NOMO-1 (cell line): ENCODE measurements around the gene SRSF10.
"Not testable (repeated sequence)": the region's sequence is repeated elsewhere in the genome, so short reads cannot be mapped to it uniquely, and the experiment has no call there.

Experiments used
- DNase-seq, 2 experiments: peaks; one replicate each; lab custom pipeline; 2025; ENCODE audit not compliant: unreplicated experiment in 2 of 2; lab: John Stamatoyannopoulos, UW

Gene SRSF10

DNA sequence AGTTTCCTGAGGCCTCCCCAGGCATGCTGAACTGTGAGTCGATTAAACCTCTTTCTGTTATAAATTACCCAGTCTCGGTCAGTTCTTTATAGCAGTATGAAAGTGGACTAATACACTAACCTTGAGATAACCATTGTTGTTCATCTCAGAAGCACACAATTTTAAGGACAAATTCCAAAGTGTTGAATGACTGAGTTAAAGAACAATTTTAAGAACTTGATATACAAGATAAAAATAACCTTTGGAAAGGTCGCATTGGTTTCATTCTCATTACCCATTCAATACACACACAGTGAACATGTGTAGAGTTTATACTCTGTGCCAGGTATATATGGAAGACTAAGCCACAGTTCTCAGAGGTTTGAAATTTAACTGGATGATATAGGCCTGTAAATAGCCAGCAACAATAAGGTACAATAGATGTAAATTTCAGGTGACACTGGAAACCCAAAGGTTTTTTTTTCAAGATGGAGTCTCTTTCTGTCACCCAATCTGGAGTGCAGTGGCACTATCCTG lies 19.1 kb upstream of the SRSF10 start:
- no peak for DNase-seq

DNA sequence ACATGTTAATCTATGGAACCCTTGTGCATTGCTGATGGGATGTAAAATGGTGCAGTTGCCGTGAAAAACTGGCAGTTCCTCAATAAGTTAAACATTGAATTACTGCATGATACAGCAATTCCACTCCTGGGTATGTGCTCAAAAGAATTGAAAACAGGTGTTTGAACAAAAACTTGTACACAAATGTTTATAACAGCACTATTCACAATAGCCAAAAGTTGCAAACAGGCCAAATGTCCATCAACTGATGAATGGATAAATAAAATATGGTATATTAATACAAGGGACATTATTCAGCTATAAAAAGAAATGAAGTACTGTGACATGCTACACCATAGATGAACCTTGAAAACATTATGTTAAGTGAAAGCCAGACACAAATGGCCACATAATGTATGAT lies 17.7 kb upstream of the SRSF10 start:
- no peak for DNase-seq

DNA sequence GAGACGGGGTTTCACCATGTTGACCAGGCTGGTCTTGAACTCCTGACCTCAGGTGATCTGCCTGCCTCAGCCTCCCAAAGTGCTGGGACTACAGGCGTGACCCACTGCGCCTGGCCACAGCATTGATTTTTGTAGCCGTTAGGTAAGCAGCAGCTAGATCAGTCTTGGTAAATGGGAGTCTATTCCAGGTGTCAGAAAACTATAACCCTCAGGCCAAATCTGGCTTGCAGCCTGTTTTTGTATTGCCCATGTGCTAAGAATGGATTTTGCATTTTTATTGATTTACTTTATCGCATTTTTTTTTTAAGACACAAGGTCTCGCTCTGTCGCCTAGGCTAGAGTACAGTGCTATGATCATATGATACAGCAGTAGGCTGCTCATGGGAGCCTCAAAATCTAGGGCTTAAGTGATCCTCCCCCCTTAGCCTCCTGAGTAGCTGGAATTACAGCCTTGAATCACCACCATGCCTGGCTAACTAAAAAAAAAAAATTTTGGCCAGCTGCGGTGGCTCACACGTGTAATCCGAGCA lies 16.6 kb upstream of the SRSF10 start:
- no peak for DNase-seq

DNA sequence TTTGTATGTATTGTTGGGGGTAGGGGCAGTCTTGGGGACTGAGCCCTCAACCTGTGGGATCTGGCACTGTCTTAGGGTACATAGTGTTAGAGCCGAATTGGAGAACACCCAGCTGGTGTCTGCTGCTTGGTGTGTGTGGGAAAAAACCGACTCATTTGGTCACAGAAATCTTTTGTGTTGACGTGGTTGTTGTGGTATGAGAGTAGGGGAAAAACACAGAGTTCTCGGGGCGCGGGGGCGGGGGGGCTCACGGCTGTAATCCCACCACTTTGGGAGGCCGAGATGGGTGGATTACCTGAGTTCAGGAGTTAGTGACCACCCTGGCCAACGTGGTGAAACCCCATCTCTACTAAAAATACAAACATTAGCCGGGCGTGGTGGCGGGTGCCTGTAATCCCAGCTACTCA lies 15.3 kb upstream of the SRSF10 start:
- DNase-seq, result no peak

DNA sequence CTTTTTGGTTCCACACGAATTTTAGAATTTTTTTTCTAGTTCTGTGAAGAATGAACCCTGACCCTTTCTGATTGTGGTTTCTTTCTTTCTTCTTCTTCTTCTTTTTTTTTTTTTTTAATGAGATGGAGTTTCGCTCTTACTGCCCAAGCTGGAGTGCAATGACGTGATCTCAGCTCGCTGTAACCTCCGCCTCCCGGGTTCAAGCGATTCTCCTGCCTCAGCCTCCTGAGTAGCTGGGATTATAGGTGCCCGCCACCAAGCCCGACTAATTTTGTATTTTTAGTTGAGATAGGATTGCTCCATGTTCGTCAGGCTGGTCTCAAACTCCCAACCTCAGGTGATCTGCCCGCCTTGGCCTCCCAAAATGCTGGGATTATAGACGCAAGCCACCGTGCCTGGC lies 11.9 kb upstream of the SRSF10 start:
- DNase-seq, result not testable (repeated sequence)

DNA sequence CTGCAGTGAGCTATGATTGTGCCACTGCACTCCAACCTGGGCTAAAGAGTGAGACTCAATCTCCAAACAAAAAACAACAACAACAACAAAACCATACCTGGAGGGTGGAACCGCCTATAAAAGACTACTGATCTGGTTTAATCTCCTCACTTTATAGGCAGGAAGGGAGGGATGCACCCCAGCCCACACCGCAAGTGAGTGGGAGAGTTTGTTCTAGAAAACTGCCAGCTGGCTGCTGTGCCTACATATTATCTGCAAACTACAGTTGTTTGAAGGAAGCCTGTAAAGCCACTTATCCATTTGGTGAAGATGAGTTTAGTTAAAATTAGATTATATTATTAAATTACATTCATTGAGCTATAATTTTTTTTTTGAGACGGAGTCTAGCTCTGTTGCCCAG lies 9.1 kb upstream of the SRSF10 start:
- DNase-seq, result no peak

DNA sequence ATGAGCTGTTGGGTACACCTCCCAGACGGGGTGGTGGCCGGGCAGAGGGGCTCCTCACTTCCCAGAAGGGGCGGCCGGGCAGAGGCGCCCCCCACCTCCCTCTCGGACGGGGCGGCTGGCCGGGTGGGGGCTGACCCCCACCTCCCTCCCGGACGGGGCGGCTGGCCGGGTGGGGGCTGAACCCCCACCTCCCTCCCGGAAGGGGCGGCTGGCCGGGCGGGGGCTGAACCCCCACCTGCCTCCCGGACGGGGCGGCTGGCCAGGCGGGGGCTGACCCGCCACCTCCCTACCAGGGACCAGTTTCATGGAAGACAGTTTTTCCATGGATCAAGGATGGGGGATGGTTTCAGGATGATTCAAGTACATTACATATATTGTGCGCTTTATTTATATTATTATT lies 6.9 kb upstream of the SRSF10 start:
- DNase-seq, result not testable (repeated sequence)

DNA sequence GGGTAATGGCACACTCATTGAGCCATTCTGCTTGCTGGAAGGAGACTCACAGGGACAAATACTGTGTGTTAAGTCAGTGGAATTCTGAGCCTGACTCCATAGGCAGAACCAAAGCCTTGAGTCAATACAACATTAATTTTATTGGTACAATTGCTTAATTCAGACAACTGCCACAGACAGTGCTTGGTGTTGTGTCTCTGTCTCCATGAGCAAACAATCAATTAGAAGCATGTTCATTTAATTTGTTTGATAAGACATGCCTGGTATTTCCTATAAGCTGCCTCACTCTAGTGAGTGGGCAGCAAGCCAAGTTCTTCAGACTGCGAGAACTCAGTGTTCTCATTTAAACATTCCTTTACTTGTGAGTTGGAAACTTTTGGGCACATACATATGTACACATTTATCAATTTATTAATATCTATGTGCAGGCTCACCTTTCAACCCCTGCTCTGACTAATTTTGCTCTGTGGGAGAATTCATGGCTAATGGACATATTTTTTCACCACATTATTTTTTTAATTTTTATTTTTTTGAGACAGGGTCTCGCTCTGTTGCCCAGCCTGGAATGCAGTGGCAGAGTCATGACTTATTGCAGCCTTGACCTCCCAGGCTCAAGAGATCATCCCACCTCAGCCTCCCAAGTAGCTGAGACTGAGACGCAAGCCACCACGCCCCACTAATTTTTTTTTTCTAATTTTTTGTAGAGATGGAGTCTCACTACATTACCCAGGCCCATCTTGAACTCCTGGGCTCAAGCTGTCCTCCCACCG lies 4.5 kb upstream of the SRSF10 start:
- no peak for DNase-seq

DNA sequence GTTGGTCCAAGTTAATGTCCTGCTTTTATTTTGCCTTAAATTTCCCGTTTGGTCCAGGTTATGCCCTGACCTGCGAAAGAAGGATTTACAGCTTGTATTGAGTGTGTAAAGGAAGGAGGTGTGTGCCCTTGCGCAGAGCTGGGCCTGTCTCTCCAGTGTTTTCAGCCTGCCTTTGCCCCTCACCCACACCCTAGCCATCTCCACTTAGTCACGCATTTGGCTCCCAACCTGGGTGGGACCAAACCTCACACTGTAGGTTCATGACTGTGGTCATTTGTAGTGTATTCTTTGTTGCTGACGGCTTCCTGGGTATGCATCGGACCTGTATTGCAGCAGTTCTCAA lies 572 bp upstream of the SRSF10 start:
- DNase-seq, result peak; percentile 74 to 90

DNA sequence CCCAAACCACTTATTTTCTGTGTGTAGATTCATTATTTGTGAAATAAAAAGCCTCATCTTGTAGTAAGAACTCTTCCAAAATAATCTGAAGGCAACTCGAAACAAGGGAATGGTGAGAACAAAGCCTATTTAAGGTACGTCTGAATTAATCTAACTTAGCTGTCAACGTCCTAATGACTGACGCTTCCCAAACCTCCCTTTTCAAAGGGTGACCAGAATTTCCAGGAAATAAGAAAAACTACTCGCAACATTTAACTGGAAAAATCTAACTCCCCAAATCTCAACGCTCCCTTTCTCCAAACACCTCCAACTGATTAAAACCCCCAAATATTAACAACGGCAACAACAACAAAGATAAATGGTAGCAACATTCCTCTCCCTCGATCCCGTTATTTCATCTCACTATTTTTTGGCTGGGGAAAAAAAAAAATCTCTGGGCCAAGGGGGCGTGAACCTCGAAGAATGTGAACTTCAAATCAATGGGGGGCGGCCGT lies 693 bp downstream of the SRSF10 start:
- DNase-seq, result no peak

DNA sequence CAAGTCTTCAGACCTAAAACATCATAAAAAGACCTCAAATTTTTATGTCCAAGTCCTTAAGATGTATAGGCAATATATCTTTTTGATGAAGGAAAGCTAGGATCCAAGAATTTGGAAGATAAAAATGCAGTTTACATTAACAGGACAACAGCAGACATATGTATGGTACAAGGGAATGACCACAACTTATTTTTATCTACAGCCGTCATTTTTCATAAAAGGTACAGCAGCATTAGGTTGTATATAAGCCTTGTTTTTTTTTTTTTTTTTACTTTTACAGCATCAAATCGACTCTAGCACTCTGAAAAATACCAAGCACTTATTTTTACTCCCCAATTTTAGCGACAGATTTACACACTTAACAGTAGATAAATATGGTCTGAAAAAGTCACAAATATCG lies 1.3 kb downstream of the SRSF10 start:
- DNase-seq, result no peak

DNA sequence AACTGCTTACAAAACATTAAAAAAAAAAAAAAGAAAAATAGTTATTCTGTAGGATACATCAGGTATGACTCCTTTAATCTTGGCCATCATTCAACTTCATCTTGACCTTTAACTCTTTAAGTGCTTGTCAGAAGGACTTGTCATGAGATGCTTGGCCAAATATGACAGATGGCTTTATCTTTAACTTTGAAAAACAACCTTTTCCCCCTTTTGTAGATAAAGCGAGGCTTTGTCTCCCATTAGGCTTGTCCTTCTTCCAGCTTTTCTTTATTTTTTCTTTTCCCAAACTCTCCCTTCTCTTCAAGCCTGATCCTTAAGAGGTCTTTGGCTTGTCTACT lies 2.3 kb downstream of the SRSF10 start:
- DNase-seq, result no peak

DNA sequence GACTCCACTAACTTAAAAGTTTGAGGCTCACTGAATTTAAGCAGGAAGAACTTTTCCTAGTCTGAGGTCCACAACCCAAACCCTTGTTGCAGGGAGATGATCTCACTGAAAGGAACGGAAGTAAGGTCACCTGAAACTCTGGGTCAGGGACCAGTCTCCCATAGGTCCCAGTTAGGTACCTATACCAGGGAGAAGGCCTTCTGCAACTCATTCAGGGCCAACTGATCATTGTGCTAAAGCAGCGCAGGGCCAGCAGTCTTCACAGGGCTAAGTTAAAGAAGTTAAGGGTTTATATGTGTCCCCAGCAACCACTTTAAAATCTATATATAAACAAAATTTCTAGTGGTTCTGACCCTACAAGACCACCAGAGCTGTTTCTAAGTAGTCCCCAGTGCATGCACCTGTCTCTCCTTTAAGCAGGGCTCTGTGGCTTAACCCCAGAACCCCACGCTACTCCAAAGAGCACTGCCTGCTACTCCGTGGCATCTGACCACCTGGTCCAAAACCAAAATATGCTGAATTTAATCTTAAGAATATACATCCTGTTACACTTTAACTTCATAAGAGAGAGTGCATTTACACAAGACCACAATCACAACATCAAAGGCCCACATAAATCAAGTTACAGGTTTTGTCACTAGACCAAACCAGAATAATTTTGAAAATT lies 2.8 kb downstream of the SRSF10 start:
- DNase-seq, result no peak

DNA sequence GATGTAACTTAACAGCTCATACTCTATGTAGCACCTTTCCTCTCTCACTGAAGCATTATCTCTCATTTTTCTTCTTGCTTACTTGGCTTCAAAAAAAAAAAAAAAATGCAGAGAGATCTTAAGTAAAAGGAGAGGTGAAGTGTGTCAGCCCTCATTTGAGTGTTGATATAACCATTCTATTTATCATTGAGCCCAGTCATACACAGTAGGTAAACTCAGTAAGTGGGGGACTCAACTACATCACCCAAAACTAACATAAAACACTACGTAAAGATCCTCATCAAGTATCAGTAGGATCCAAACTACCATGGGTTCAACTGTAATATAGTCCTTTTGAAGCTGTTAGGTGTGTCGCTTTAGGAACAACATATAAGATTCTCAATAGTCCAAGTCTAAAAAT lies 12.3 kb downstream of the SRSF10 start:
- no peak for DNase-seq

DNA sequence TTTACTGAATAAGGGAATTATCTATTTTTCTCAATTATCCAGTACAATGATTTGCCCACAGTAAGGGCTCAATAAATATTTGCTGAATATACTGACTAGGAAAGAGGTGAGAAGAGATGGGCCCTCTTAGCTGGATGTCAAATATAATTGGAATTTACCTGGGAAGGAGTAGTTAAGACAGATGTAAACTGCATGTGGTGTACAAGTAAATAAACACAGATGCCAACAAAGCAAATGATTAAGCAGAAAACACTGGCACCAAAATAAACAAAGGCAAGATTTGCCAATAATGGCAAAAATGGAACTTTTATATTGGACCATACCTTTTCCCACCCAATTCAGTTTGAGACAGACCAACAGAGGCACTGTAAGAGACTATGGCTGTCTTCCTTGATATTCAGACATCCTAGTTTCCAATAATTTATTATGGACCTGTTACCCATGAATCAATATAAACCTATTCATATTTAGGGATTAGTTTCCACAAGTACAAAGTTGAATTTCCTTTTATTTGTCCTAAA lies 13.1 kb downstream of the SRSF10 start:
- DNase-seq, result no peak

DNA sequence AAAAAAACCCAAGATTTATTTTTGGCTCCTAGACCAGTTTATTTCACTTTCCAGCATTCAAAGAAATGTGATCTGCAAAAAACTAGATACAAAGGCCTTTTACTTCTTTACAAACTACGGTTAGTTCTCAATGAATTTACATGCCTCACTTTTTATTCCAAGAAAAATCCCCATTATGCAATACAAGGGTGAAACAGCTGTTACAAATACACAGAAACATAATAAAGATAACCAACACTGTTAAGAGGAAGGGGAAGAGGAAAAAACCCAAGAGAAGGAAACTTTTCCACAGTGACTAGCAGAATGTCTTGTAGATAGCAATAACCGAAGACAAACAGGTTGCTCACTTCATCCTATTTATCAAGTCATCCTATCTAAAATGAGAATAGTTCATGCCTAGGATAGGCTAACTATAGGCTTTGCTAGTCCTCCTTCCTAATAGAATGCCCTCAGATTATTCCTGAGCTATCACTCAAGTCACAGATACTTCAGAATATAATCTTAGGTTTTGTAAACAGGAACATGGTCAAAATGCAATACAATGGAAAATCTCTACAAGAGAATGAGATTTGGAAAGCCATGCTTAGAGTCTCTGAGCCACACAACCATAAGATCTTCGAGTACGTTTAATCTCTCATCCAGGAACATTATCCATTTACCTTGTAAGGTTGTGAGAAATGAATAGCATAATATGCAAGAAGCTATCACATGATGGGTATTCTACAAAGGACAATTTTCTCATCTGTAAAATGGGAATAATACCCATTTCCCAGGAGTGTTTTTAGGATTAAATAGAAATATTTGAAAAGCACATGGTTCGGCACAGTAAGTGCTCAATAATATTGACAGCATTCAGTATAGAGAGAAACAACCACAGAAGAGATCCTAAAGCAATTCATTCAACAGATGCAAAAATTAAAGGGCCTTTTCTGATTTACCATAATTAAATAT lies 15.1 kb downstream of the SRSF10 start:
- DNase-seq, result no peak

DNA sequence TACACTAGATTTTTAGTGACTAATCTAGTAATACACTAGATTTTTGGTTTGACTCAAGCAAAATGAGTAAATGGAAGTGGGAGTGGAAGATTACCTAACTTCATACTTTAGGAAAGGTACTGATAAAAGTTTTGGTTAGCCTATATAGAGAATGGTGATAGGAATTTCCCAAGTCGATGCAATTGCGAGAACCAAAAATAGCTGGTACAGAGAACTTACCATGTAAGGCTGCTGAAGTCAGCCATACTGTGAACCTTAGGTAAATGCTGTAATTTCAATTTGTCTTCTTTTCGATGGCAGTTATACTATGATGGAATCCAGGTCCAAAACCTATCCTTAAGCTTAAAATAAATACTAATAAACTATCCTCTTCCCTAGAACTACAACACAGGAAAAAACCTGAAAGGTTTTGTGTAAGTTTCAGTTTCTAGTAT lies 15.9 kb downstream of the SRSF10 start:
- no peak for DNase-seq

DNA sequence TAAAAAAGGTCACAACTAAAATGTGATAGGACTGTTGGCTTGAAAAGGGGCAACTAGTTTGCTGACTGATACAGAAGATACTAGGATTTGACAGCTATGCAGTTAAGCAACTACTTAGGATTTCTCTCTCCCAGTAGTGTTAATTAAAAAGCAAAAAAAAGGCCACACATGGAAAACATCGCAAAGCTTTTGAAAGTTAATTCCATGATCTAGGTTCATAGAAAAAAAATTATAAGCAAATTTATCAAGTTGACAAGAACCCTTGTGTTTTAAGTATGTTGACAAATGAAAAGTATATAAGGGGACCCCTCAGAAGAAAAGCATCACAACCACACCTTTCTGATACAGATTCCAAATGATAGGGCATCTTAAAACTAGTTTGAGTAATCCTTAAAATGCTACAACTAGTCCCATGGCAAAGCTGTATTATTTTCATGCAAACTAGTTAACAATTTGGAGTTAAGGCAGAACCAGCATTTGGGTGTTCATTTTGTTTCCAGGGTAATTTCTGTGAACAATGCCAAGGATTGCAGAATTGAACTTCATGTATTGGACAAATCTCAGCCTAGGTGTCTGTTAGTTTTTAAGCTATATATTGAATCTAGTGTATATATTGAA lies 16.4 kb downstream of the SRSF10 start:
- DNase-seq, result no peak

DNA sequence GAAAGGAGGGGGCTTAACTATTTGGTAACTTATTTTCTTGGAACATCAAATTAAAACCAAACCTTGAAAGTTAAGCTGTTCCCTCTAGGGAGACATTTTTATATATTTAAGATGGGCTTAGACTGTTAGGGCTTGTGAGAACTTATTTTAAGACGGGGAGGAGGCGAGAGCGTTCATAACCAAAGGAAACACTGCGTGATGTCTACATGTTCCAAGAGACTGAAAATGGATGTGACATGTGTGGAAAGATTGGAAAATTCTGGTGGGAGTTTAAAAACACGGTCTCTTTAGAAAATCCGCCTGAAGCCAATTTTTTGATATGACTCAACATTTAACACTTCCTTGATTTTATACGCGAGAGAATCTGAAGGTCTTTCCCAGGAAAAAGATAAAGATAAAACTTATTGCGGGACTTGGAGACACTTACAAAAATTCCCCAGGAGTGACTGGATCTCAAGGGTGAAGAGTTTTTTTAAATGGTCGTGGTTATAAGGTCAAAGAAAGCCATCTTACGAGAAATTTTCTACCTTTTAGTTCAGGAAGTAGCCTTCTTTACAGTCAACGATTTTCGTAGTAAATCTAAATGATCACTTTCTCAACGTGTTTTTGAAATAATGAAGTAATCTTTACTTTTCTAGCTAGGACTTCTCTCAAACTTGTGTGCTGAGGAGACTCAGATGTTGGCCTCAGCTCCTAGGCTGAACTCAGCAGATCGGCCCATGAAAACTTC lies 19.7 kb downstream of the SRSF10 start:
- no peak for DNase-seq
